Fibroblast of skin of scalp (primary cell): ENCODE measurements around the gene OR51A2. TPM values are rescaled to one million over a fixed set of nuclear protein-coding genes. Genes with fewer than 3 reads are reported as not detected.
"Not testable (repeated sequence)": the region's sequence is repeated elsewhere in the genome, so short reads cannot be mapped to it uniquely, and the experiment has no call there.

Experiments
- DNase-seq: peaks from one replicate; pipeline ENCODE4 v3.0.0-alpha.2; 2013
- polyA plus RNA-seq, 2 experiments: library from polyadenylated mRNA; unstranded; fragments of 120-200 nt; gene quantifications; one replicate each; pipeline ENCODE4 v1.2.1, GENCODE V29; 2013; ENCODE audit not compliant: insufficient read length in 2 of 2

OR51A2 gene
- polyA plus RNA-seq (2013, experiment 1 of 2; ENCODE audit: insufficient read length), result not detected
- not detected for polyA plus RNA-seq (2013, experiment 2 of 2; ENCODE audit: insufficient read length)

GRCh38 chr11:4955613-4956012, at the start of gene OR51A2:
OR51A2 (minus strand) TSS chr11:4955713; CDS start chr11:4955713, 0 bp downstream.
- DNase-seq, result not testable (repeated sequence)

- peak; percentile 46 for DNase-seq
These were observed 49.1 kb upstream of the OR51A2 start for GRCh38 chr11:5004424-5005274.

GRCh38 chr11:4994551-4994950, 39.0 kb upstream of the OR51A2 start, which contains the start of gene OR51L1:
OR51L1 (plus strand) TSS chr11:4994851; CDS start chr11:4998983, 4,132 bp downstream.
- DNase-seq, result no peak

GRCh38 chr11:4991060-4991459, 35.5 kb upstream of the OR51A2 start:
- no peak for DNase-seq

- no peak for DNase-seq
These were observed 28.3 kb upstream of the OR51A2 start for GRCh38 chr11:4983841-4984240.

GRCh38 chr11:4982678-4983077, 27.2 kb upstream of the OR51A2 start:
- no peak for DNase-seq

GRCh38 chr11:4979036-4979435, 23.5 kb upstream of the OR51A2 start:
- no peak for DNase-seq

GRCh38 chr11:4975436-4975835, 19.9 kb upstream of the OR51A2 start:
- no peak for DNase-seq

GRCh38 chr11:4962816-4963215, 7.3 kb upstream of the OR51A2 start:
- no peak for DNase-seq

- DNase-seq, result no peak
These were observed 5.4 kb upstream of the OR51A2 start for GRCh38 chr11:4960877-4961276.

GRCh38 chr11:4957396-4957795, 1.9 kb upstream of the OR51A2 start:
- no peak for DNase-seq

- no peak for DNase-seq
These were observed 8.0 kb downstream of the OR51A2 start, which contains the start of gene OR51A4 for GRCh38 chr11:4947505-4947904. OR51A4 (minus strand) TSS chr11:4947605; CDS start chr11:4947100, 505 bp downstream.

GRCh38 chr11:4936745-4937144, 18.8 kb downstream of the OR51A2 start:
- no peak for DNase-seq

- DNase-seq, result no peak
These were observed 22.8 kb downstream of the OR51A2 start for GRCh38 chr11:4932751-4933150.

GRCh38 chr11:4926608-4927007, 28.9 kb downstream of the OR51A2 start:
- DNase-seq, result no peak

- no peak for DNase-seq
These were observed 31.3 kb downstream of the OR51A2 start, which contains the start of gene OR51G1 for GRCh38 chr11:4924239-4924638. OR51G1 (minus strand) TSS chr11:4924339; CDS start chr11:4924339, 0 bp downstream.

GRCh38 chr11:4922304-4922703, 33.2 kb downstream of the OR51A2 start:
- no peak for DNase-seq

GRCh38 chr11:4921796-4922195, 33.7 kb downstream of the OR51A2 start:
- DNase-seq, result no peak

GRCh38 chr11:4919250-4919649, 36.3 kb downstream of the OR51A2 start, which contains the start of gene OR51G2:
OR51G2 (minus strand) TSS chr11:4919350; CDS start chr11:4915663, 3,687 bp downstream.
- DNase-seq, result no peak

GRCh38 chr11:4916581-4916980, 38.9 kb downstream of the OR51A2 start:
- DNase-seq, result no peak
